Dermis microvascular lymphatic vessel endothelial cell (primary cell): ENCODE measurements around the gene LRG1. TPM values are rescaled to one million over a fixed set of nuclear protein-coding genes. Genes with fewer than 3 reads are reported as not detected.
"Not testable (repeated sequence)": the region's sequence is repeated elsewhere in the genome, so short reads cannot be mapped to it uniquely, and the experiment has no call there.

Source experiments
- DNase-seq, 2 donors: peaks; one replicate each; pipeline versions ENCODE4 v3.0.0 to v3.0.0-alpha.2; 2010; ENCODE audit warnings: low read depth in 2 of 2
- total RNA-seq: library from RNA; depleted of rRNA; stranded (reverse); fragments of >200 nt; gene quantifications from 2 replicates; pipeline ENCODE4 v1.2.1, GENCODE V29; 2014

Gene LRG1
- total RNA-seq, 1 donor from 2014 or later = 0.90 TPM

GRCh38 chr19:4529924-4530522 lies 9.8 kb downstream of the LRG1 start:
- DNase-seq = no peak

DNA sequence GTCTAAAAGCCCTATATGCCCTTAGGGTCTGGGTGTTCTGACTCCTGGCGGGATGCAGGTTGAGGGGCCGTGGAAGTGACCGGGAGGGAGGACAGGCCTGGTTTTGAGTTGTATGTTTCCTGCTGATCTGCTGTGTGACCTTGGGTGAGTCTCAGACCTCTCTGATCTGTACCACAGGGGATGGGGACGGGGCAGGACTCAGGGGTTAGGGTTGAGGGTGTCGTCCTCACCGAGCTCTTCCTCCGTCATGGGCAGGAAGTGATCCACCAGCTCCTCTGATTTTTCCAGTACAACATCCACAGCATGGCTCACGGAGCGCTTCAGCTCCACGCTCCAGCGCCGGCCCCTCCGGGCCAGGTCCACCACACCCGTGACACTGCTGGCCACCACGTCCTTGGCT lies 11.0 kb downstream of the LRG1 start:
- no peak for DNase-seq

- DNase-seq = not testable (repeated sequence)
Observed at GRCh38 chr19:4527377-4527776, 12.5 kb downstream of the LRG1 start.

GRCh38 chr19:4525563-4526002 lies 14.3 kb downstream of the LRG1 start:
- DNase-seq = no peak

DNA sequence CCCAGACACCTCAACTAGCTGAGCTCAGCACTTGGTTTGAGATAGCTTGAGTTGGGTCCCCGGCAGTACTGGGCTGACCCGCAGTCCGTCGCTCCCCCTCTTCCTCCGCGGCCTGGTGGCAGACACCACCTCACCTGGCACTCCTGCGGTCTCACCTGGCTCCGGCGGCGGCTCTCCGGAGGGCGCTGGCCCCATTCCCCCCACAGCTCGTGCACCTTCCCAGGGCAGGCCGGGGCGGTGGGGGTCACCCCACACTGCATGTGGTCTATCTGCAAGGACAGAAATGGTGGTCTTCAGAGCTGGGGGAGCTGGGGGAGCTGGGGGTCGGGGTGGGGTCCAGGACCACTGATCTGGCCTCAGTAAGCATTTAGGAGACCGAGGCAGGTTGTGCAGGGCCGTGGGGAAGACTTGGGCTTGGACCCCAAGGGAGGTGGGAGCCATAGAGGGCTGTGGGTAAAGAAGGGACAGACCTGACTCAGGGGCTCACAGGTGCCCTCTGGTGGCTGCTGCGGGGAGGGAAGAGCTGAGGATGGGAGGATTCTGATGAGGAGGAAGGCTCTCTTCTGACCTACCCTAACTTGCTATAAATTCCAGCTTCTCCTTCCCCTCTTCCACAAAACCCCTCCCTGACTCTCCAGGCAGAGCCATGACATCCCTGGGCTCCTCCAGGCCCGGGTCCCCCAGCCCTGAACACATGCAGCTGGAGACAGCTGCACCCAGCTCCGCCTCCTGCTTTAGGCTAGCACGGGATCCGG lies 14.9 kb downstream of the LRG1 start:
- peak in 1 of 2 donors; percentile 50 for DNase-seq

DNA sequence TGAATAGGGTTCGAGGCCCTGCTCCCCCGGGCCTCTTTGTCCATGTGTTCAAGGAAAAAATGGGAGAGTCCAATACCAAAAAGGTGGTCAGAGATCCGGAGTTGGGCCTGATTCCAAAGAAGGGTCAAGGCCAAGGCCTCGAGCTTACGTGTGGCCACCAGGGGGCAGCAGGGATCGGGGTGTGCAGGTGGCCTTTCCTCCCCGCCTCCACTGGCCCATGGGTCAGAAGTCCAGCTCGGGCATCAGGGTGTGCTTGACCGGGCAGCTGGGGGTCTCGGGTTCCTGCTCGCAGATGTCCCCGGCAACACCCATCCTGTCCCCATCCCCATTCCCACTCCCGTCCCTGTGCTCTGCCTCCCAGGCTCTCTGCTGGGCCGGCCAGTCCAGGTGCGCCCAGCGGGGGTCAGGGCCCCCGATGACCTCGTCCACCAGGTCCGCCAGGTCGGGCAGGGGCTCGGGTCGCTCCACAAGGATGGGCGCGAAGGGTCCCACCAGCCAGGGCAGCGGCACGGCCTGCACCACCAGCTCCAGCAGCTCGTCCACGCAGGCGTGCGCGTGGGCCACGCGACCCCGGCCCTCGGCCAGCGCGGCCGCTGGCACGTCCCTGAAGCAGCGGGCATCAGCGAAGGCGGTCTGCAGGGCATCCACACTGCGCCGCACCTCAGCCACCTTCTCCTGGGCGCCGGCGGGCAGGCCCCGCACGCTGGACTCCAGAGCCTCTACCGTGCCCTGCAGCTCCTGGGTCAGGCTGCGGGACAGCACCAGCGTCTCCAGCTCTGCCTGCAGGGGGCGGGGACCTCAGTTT lies 16.3 kb downstream of the LRG1 start:
- peak in 1 of 2 donors; percentile 56 for DNase-seq

GRCh38 chr19:4522291-4523002 lies 17.4 kb downstream of the LRG1 start:
- DNase-seq = no peak

DNA sequence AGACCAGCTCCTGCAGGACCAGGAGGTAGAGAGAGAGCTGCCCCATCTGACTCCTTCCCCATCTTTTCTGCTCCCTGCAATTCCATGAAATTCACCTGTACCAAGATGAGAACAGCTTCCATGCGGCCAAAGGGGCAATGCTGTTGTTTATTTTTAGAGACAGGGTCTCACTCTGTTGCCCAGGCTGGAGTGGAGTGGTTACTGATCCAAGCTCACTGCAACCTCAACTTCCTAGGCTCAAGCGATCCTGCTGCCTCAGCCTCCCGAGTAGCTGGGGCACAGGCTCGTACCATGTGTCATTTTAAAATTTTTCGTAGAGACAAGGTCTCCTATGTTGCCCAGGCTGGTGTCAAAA lies 18.0 kb downstream of the LRG1 start:
- no peak for DNase-seq

DNA sequence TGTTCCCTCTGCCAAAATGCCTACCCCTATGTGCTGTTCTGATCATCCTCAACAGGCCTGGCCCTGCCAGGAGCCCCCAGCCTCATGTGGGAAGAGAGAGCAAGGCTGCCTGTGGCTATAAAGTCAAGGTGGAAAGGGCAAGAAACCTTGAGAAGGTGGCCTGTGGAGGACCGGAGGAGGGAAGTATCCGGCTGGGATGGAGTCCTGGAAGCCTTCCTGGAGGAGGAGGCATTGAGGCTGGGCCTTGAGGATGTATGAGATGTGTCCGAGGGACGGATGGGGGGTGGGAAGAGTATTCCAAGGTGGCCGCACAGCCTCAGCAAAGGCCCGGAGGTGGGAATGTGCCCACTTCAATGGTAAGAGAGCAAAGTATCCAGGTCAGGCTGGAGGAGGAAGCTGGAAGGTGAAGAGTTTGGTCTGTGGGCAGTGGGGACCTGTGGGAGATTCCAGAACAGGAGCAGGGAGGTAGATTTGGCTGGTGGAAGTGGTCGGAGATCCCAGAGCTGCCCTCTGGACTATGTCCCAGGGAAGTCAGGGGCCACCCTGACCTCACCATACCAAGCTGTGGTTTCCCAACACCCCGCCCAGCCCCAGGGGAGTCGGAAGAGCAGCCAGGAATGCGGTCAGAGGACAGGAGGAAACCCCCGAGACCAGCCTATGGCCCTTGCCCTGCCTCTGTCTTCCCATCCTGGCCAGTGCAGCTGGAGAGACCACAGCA lies 18.5 kb downstream of the LRG1 start:
- no peak for DNase-seq

DNA sequence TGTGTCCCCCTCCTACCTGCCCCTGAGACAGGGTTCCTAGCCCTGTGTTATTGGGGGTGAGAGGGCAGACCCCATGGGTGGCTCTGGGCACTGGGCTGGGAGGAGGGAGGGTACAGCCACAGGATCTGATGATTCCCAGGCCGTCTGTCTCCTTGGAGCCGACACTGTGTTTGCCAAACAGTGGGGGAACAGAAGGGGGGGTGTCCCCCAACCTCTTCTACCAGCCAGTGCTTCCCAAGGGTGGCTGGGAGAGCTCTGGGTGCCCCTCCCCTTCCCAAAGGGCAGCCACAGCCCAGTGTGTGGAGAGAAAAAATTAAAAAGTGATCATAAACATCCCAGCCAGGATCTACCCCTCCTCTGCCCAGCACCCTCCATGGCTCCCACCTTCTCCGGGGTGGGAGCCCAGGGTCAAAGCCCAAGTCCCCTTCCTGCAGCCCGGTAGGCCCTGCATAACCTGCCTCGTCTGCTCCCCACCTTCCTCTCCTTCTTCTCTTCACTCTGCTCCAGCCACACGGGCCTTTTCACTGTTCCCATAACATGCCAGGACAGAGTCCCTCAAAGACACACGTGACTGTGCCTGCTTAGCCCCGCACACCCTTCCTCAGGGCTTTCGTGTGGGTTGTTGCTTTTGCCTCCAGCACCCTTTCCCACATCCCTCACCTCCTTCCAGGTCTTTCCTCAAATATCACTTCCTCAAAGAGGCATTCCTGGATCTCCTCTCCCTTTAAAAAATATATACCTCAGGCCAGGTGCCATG lies 20.1 kb downstream of the LRG1 start:
- DNase-seq = no peak

GRCh38 chr19:4519172-4519496 lies 20.7 kb downstream of the LRG1 start:
- DNase-seq = no peak

- DNase-seq = peak; percentile 61 to 72
Observed at GRCh38 chr19:4518345-4519171, 21.3 kb downstream of the LRG1 start, which contains the start of gene PLIN4. PLIN4 (minus strand) TSS chr19:4518486; CDS start chr19:4518272, 214 bp downstream.

DNA sequence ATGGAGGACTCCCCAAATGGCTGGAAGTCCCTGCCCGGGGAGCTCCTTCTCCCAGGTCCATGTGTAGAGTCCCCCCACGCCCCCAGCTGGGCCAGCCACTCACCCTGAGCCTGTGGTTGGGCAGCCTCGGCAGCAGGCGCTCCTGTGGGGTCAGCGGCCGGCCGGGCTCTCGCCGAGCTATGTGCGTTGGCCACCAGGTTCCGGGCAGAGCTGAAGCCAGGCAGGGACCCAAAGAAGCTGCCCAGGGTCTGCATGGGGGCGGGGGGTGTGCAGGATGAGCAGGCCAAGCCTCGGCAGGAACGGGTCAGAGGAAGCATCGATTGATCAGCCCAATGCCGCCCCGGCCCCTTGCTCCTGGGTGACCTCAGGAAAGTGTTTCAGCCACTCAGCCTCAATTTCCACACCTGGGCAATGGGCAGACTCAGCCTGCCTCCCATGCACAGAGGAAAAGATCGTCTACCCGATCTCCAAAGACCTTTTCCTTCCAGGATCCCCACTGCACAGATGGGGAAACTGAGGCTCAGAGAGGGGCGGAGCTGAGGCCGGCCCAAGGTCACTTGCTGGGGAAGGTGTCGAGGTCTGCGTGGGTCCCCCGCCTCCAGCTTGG lies 22.3 kb downstream of the LRG1 start:
- DNase-seq = no peak

DNA sequence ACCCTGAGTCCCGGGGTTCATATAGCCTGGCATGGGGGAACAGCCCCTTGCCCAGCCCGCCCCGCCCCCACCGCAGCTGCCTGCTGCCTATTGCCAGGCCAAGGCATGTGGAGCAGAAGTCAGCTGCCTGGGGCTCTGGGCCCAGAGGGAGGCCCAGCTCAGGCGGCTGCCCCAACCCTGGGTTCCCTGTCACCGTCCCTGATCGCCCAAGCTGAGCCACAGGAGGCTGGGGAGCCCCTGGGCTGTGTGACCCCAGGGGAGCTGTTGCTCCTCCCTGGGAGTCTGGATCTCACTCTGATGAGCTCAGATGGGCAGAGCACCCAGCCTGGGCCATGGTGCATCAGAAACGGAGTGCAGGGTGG lies 22.9 kb downstream of the LRG1 start:
- no peak for DNase-seq

DNA sequence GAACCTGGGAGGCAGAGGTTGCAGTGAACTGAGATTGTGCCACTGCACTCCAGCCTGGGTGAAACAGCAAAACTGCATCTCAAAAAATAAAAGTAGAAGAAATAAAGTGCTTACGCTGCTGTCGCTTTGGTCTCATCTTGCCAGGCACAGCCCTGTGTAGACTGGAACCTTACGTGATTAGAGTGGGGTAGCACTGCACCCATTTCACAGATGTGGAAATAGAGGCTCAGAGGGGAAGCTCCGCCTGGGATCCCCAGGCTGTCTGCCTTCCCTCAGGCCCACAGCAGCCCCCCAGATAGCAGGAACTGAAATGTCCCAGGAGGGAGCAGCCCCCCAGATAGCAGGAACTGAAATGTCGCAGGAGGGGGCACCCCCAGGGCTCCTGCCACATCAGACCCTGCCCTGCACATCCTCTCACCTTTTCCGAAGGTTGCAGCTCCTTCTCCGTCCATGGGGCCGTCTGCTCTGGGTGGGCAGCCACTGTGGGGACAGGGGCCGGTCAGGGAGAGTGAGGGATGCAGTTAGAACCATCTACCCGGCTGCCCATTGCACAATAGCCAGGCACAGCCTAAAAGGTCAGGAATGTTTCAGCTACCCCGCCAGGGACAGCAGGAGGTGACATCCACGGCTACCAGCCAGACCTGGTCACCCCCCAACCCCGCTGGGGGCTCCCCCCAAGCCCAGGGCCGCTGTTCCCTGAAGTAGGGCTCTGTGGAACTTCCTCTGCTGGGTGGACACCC lies 23.5 kb downstream of the LRG1 start:
- DNase-seq = no peak

DNA sequence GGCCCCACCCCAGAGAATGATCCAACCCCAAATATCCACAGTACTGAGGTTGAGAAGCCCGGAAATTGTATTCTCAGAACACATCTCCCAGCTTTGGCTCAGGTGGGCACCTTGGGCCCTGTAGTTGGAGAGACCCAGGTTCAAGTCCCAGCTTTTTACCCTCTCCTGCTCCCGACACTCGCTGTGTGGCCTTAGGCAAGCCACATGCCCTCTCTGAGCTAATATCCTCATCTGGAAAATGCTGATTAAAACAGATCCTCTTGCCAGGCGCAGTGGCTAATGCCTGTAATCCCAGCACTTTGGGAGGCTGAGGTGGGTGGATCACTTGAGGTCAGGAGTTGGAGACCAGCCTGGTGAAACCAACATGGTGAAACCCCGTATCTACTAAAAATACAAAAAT lies 24.1 kb downstream of the LRG1 start:
- no peak for DNase-seq

- no peak for DNase-seq
Observed at GRCh38 chr19:4513248-4513647, 26.6 kb downstream of the LRG1 start.

GRCh38 chr19:4512070-4512469 lies 27.8 kb downstream of the LRG1 start:
- no peak for DNase-seq
